SU-DHL-6 (cell line): ENCODE results near the gene IL10RB.
"Not testable (repeated sequence)": the region's sequence is repeated elsewhere in the genome, so short reads cannot be mapped to it uniquely, and the experiment has no call there.

Experiments
- H2AFZ ChIP-seq: fragments of 200-600 bp; sonication (generic); 2 replicates; pipeline ENCODE4 v1.6.1; 2014; ENCODE audit warnings: low read depth, mild to moderate bottlenecking, moderate library complexity, mixed read lengths, antibody characterized with exemption, low read length; ENCODE audit not compliant: severe bottlenecking
- H3F3A ChIP-seq: fragments of 200-600 bp; shearing (Covaris generic); 2 replicates; pipeline ENCODE4 v1.6.0; 2016; ENCODE audit warnings: antibody characterized with exemption, mild to moderate bottlenecking; ENCODE audit not compliant: insufficient read depth
- H3K27ac ChIP-seq: fragments of 200-600 bp; sonication (generic); 2 replicates; pipeline ENCODE4 v1.5.1; 2016; ENCODE audit warnings: low read depth, mild to moderate bottlenecking, low read length, moderate library complexity, mixed read lengths
- H3K27me3 ChIP-seq: fragments of 200-600 bp; sonication (generic), shearing (Covaris generic); 2 replicates; pipeline ENCODE4 v1.6.0; 2014; ENCODE audit warnings: mild to moderate bottlenecking, low read length
- H3K36me3 ChIP-seq: fragments of 200-600 bp; sonication (generic); 2 replicates; pipeline ENCODE4 v1.6.1; 2014; ENCODE audit warnings: mild to moderate bottlenecking, low read length, mixed read lengths
- H3K4me2 ChIP-seq: fragments of 300-600, 200-600 bp; shearing (Covaris generic), sonication (generic); 2 replicates; pipeline ENCODE4 v1.6.0; 2014; ENCODE audit warnings: low read length, low read depth, mild to moderate bottlenecking; ENCODE audit not compliant: poor library complexity, severe bottlenecking
- H3K4me3 ChIP-seq: fragments of 200-600 bp; sonication (generic); 2 replicates; pipeline ENCODE4 v1.5.1; 2014; ENCODE audit warnings: antibody characterized with exemption, low read length, mild to moderate bottlenecking, mixed read lengths; ENCODE audit not compliant: insufficient read depth, poor library complexity, severe bottlenecking
- H3K79me2 ChIP-seq: fragments of 200-600 bp; sonication (generic); 2 replicates; pipeline ENCODE4 v1.6.1; 2014; ENCODE audit warnings: mild to moderate bottlenecking, low read length, moderate library complexity; ENCODE audit not compliant: insufficient read depth
- H3K9ac ChIP-seq: fragments of 200-600 bp; sonication (generic); 2 replicates; pipeline ENCODE4 v1.7.0; 2014; ENCODE audit warnings: mild to moderate bottlenecking, low read length
- H3K9me2 ChIP-seq: fragments of 200-600 bp; sonication (generic); replicated peaks from 2 replicates; pipeline ENCODE4 v1.6.1; 2014; ENCODE audit warnings: low read length; ENCODE audit not compliant: insufficient read depth
- H3K9me3 ChIP-seq: fragments of 200-600 bp; sonication (generic); 2 replicates; pipeline ENCODE4 v1.6.1; 2014; ENCODE audit warnings: low read length, mixed read lengths; ENCODE audit not compliant: insufficient read depth
- H4K20me1 ChIP-seq: fragments of 200-600 bp; sonication (generic); 2 replicates; pipeline ENCODE4 v1.6.1; 2014; ENCODE audit warnings: low read depth, mild to moderate bottlenecking, antibody characterized with exemption, low read length, moderate library complexity, mixed read lengths
- EZH2phosphoT487 ChIP-seq: fragments of 200-600 bp; sonication (generic), shearing (Covaris generic); conservative IDR thresholded peaks from 2 replicates; pipeline ENCODE4 v1.6.1; 2018; ENCODE audit warnings: mild to moderate bottlenecking, antibody characterized with exemption, low read length, moderate library complexity, mixed read lengths
- TF ChIP-seq, protein P1 (sequence below): fragments of 200-600 bp; sonication (generic); IDR thresholded peaks from one replicate; pipeline ENCODE4 v1.5.1; 2017; ENCODE audit warnings: antibody characterized with exemption, mild to moderate bottlenecking, low read length, moderate library complexity; ENCODE audit not compliant: insufficient read depth, poor library complexity, severe bottlenecking

The IL10RB gene

DNA sequence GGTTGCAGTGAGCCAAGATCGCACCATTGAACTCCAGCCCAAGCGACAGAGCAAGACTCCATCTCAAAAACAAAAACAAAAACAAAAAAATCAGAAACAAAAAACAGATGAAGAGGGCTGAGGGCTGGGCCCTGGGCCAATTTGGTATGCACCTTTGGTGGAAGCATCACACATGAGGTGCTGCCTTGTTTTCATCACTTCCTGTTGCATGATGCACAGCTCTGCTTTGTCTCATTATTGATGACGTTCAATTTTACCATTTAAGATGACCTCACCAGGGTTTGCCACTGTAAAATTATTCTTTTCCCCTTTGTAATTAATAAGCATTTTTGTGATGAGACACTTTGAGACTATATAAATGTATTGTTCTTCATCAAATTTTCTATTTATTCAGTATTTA lies 46.2 kb upstream of the IL10RB start:
- no peak overlapping the region for H3K27ac ChIP-seq
- H4K20me1 ChIP-seq = no peaks in the 10 kb centered on the region
- H3K4me2 ChIP-seq = no peak overlapping the region
- H3K9ac ChIP-seq = no peak overlapping the region
- no peak for TF ChIP-seq EZH2phosphoT487
- TF ChIP-seq, protein P1, sequence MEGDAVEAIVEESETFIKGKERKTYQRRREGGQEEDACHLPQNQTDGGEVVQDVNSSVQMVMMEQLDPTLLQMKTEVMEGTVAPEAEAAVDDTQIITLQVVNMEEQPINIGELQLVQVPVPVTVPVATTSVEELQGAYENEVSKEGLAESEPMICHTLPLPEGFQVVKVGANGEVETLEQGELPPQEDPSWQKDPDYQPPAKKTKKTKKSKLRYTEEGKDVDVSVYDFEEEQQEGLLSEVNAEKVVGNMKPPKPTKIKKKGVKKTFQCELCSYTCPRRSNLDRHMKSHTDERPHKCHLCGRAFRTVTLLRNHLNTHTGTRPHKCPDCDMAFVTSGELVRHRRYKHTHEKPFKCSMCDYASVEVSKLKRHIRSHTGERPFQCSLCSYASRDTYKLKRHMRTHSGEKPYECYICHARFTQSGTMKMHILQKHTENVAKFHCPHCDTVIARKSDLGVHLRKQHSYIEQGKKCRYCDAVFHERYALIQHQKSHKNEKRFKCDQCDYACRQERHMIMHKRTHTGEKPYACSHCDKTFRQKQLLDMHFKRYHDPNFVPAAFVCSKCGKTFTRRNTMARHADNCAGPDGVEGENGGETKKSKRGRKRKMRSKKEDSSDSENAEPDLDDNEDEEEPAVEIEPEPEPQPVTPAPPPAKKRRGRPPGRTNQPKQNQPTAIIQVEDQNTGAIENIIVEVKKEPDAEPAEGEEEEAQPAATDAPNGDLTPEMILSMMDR = no peak
- H2AFZ ChIP-seq = no peak overlapping the region
- H3F3A ChIP-seq = peaks cover 25% of the 10 kb centered on the region
- no peaks in the 10 kb centered on the region for H3K79me2 ChIP-seq
- H3K4me3 ChIP-seq = no peak overlapping the region
- no peaks in the 10 kb centered on the region for H3K9me3 ChIP-seq
- H3K9me2 ChIP-seq = no peaks in the 10 kb centered on the region
- H3K27me3 ChIP-seq = no peaks in the 10 kb centered on the region
- H3K36me3 ChIP-seq = no peaks in the 10 kb centered on the region

DNA sequence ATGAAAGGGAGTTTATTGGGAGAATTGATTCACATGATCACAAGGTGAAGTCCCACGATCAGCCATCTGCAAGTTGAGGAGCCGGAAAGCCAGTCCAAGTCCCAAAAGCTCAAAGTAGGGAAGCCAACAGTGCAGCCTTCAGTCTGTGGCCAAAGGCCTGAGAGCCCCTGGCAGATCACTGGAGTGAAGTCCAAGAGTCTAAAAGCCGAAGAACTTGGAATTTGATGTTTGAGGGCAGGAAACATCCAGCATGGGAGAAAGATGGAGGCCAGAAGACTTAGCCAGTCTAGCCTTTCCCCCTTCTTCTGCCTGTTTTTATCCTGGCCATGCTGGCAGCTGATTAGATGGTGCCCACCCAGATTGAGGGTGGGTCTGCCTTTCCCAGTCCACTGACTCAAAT lies 40.8 kb upstream of the IL10RB start:
- not testable (repeated sequence) for H3K9me2 ChIP-seq, H3K9ac ChIP-seq, H3K4me3 ChIP-seq, H3K9me3 ChIP-seq, H3K36me3 ChIP-seq, H2AFZ ChIP-seq, H3F3A ChIP-seq, H3K27me3 ChIP-seq, H3K79me2 ChIP-seq, H4K20me1 ChIP-seq, H3K27ac ChIP-seq, H3K4me2 ChIP-seq

DNA sequence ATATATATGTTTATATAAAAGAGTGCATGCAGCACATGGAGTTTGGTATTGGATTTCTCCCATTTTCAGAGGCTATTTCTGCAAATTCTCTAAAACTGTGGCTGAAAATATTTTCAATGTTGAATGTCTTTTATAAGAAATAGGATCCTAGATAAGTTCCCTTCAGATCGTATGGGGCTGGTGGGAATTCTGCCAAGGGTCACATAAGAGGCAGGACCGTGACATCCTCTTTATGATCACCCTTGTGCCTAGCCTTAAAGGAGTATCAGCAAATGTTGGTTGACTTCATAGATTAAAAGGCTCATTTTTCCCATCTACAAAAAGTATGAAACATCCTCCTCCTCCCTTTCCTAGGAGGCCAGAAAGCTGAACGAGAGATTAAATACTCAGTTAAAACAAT lies 37.7 kb upstream of the IL10RB start:
- H4K20me1 ChIP-seq = no peaks in the 10 kb centered on the region
- H3K4me2 ChIP-seq = no peak overlapping the region
- no peak overlapping the region for H3K27ac ChIP-seq
- no peak overlapping the region for H3K9ac ChIP-seq
- no peak for TF ChIP-seq EZH2phosphoT487
- TF ChIP-seq, protein P1 = no peak
- peaks cover 18% of the 10 kb centered on the region; the same call in 1 of the 2 replicates for H3F3A ChIP-seq
- H3K9me2 ChIP-seq = no peaks in the 10 kb centered on the region
- no peak overlapping the region for H3K4me3 ChIP-seq
- H3K27me3 ChIP-seq = no peaks in the 10 kb centered on the region
- peaks cover 5% of the 10 kb centered on the region; the same call in 1 of the 2 replicates for H3K36me3 ChIP-seq
- no peaks in the 10 kb centered on the region for H3K9me3 ChIP-seq
- peaks cover 37% of the 10 kb centered on the region for H3K79me2 ChIP-seq
- H2AFZ ChIP-seq = no peak overlapping the region

DNA sequence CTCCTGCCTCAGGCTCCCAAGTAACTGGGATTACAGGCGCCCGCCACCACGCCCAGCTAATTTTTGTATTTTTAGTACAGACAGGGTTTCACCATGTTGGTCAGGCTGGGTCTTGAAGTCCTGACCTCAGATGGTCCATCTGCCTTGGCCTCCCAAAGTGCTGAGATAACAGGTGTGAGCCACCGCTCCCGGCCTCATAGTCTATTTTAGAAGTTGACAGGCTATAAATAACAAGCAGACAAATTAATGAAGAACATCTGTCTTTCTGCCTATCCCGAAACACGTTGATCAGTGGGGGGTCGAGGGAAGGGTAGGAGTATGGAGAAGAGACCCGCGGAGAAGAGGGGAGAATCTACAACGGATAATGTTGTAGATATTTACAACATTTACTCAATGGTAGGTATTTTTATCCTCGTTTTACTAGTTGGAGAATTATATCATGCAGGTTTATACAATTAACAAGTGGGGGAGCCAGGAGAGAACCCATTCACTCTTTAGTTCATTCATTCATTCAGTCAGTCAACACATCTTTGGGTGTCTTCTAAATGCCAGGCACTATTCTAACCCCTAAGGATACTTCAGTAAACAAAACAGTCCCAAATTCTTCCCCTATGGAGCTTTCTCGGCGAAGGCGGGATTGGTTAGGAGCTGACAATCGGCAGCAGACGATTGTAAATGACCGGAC lies 36.9 kb upstream of the IL10RB start:
- H3K36me3 ChIP-seq = peaks cover 8% of the 10 kb centered on the region; the same call in 1 of the 2 replicates
- peaks cover 22% of the 10 kb centered on the region; the same call in 1 of the 2 replicates for H3F3A ChIP-seq
- peak overlapping the region; percentile 84 for H3K9ac ChIP-seq
- H3K4me2 ChIP-seq = peak overlapping the region; percentile 88
- TF ChIP-seq EZH2phosphoT487 = no peak
- TF ChIP-seq, protein P1 = no peak
- no peaks in the 10 kb centered on the region for H4K20me1 ChIP-seq
- peak overlapping the region; percentile 76 for H3K4me3 ChIP-seq
- no peak overlapping the region for H3K27ac ChIP-seq
- H2AFZ ChIP-seq = peak overlapping the region; percentile 96
- H3K79me2 ChIP-seq = peaks cover 45% of the 10 kb centered on the region
- no peaks in the 10 kb centered on the region for H3K9me3 ChIP-seq
- no peaks in the 10 kb centered on the region for H3K9me2 ChIP-seq
- H3K27me3 ChIP-seq = no peaks in the 10 kb centered on the region
